ENCODE measurements around the gene LYPD6.

LYPD6 gene

DNA sequence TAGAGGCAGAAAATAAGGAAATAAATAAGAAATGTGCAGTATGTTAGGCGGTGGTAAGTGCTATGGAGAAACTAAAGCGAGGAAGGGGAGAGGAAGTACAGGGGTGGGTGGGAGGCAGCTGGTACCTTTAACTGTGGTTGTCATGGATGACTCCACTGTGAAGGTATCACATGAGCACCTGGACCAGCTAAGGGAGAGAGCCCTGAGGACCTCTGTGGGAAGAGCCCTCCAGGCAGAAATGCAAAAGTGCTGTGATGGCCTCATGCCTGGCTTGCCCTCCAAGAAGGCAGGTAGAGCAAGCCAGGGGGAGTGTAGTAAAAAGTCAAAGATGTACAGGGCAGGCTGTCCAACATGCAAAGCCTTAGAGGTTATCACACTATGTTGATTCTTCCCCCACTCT lies 17.9 kb downstream of the LYPD6 start:
- DNase-seq (ENCODE audit: low spot score) = no peak

DNA sequence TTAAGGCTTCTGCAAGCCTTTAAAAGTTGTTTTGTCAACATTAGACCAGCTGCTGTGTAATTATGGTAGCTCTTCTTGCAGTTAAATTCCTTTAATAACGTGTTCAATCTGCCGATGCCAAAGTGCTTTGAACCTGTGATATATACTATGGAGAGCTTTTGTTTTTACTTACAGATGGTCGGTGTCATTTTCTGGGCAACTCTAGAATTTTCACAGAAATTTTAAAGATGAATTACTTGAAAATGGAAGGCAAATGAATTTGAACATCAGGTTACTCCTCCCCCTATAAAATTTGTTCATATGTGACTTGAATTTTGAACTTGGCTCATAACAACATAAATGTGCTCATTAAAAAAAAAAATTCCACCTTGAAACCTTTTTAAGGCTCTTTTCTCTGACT lies 23.0 kb downstream of the LYPD6 start:
- no peak for DNase-seq (ENCODE audit: low spot score)

DNA sequence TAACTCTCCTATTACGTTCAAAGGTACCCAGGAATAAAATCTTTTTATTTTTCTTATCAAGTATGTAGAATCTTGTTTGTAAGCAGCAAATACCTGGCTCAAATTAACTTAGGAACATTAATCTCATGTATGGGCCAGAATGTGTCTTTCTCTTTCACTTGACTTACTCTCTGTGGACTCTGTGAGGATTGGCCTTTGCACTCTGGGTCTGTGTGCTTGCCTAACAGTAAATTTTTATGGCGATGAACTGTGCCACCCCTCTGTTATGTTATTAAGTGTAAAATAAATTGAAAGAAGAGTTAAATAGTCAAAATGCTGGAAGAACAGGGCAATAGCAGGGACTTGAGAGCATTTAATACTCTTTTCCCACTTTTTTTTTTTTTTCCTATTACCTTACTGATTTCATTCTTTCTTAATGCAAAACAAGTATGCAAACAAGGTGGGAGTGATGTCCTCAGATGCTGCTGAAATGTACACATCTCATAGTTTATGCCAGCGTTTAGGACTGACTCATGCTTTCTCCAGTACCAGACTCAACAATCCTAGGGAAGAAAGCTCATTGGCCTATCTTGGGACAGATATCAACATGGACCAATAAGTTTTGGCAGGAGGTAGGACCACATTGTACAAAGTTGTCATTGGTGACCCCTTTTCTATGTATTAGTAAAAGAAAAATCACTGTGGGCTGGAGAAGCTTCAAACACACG lies 25.5 kb downstream of the LYPD6 start:
- DNase-seq (ENCODE audit: low spot score) = no peak

DNA sequence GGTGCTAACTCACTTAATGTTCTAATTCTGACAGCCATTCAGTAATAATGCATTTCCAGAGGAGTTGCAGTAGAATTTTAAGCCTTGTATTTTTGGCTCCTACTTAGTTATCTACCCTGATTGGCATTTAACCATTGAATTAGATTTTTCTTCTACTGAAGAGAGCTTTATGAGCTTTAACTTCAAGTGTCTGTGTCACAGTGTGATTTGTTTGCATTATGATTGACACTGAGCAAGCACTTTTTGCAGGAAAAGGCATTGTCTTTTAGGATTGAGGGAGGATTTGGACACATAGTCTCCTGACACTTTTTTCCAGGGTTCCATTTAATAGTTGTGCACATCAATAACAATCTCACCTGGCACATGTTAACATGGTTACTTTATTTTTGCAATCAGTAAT lies 26.7 kb downstream of the LYPD6 start:
- DNase-seq (ENCODE audit: low spot score) = no peak

DNA sequence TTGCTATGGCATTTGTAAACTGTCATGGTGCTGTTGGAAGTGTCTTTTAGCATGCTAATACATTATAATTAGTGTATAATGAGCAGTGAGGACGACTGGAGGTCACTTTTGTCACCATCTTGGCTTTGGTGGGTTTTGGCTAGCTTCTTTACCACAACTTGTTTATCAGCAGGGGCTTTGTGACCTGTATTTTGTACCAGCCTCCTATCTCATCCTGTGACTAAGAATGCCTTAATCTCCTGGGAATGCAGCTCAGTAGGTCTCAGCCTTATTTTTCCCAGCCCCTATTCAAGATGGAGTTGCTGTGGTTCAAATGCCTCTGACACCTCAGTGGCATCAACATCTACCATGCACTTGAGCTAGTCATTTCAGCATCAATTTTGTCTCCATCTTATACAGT lies 29.7 kb downstream of the LYPD6 start:
- no peak for DNase-seq (ENCODE audit: low spot score)

DNA sequence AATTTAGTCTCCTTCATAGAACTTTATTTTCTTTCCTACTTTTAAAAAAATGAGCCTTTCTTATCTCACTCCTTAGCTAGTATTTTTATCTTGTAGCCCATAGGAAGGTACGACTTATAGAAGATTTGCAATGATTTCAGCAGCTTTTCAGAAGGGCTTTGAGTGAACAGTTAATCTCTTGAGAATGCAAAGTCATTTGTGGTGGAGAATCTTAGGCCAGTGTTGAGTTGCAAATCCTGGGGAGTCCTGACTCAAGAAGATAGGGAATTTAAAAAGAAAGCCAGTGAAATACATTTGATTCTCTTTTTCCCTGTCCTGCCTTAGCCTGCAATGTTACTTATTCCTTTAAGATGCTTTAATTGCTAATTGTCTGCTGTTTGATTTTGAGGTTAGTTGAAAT lies 33.6 kb downstream of the LYPD6 start:
- no peak for DNase-seq (ENCODE audit: low spot score)

DNA sequence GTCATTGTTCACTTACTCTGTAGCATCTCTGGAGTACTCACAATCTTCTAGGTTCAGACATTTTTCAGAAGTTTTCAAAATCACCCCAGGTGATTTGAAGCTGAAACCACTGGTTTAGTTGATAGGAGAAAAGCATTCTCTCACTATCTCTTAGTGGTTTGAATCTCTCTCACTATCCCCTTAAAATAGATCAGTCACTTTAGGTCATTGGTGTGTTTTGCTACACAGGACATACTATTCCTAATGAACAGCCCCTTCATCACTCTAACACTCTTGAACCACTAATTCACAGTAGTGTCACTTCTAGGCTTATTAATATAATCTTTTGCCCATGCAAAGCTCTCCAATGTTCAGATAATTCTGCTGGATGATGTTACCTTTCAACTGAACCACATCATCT lies 34.5 kb downstream of the LYPD6 start:
- DNase-seq (ENCODE audit: low spot score) = no peak

DNA sequence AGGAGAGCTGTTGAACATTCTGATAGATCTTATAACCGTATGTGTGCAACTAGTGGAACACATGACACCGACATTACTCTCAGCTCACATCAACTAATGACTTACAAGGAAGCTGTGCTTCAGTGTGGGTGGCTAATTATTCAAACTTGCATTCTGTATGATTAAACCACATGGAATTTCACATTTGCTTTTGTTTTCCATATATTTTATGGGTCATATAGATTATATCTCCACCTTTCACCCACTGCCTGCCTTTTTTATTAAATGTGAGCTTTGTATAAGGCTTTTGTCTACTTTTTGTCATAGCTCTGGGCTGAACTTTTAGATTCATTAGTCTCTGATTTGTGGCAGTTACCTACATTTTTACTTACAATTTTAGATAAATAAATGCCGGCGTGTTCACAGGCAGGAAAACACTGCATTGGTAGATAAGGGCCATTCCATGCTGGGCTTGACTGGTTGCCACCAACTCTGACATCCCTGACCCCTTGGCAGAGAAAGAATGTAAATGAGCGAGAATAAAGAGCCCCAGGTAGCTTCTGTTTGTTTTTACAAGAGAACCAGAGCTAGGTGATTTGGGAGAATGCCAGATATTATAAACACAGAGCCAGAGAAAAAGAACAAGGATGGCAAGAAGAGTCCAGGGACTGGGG lies 35.7 kb downstream of the LYPD6 start:
- no peak for DNase-seq (ENCODE audit: low spot score)

DNA sequence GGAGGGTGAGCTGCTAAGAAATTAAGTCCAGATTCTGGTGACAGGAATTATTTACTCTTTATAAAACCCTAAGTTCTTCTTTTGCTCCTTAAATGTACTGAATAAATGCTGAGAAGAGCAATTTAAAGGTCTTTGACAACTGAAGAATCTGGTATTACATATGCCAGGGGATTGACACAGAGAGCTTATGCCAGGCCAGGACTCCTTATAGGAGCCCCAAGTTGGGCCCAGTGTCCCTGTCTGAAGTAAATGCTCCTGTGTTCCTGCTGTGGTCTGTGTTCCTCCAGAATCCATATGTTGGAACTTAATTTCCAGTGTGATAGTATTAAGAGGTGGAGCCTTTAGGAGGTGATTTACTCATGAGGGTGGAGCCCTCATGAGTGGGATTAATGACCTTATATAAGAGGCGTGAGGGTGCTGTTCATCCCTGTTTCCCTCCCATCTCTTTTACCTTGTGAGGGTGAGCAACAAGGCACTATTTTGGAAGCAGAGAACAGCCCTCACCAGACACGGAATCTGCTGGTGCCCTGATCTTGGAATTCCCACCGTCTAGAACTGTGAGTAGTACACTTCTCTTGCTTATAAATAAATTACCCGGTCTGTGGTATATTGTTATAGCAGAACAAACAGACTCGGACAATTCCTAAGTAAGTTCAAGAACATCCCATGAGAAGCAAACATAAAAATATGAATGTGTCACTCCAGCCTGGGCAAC lies 39.8 kb downstream of the LYPD6 start:
- no peak for DNase-seq (ENCODE audit: low spot score)

DNA sequence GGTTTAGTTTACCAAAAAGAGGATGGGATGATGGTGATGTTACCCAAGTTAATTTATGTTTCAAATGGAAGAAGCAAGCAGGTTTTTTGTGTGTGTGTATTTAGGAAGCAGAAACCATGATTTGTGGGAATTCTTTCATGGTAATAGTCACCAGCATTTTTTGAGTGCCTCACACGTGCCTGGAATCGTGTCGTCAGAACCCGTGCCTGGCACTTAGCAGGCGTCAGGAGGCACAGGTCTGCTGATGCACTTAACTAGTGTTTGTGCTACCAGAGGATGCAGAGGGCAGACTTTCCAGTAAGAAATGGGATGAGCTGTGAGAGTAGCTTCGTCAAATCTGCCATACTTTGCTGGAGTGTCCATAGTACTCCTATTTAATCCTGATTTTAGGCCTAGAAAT lies 41.1 kb downstream of the LYPD6 start:
- no peak for DNase-seq (ENCODE audit: low spot score)

DNA sequence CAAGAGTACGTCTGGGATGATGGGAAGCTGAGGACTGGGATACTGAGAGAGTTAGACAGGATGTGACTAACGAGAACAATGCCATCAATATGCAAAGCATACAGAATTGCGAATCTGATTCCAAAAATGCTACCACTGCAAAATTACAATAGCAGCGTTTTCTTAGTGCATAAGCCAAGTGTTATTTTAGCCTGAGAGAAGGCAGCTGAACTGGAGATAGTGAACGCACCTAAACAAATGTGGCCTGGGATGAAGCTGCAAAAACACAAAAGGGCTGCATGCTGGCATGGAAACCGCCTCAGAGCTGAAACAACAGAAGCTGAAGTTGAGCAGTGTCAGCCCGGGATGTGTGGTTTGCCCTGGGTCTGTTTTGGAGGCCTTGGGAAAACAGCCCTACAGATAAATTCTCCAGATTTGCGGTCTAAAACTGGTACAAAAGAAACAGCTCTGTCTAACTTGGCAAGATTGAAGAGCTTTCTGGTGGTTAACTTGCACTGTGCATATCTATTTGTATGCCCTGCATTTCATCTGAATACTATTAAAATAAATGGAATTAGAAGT lies 45.5 kb downstream of the LYPD6 start:
- no peak for DNase-seq (ENCODE audit: low spot score)

DNA sequence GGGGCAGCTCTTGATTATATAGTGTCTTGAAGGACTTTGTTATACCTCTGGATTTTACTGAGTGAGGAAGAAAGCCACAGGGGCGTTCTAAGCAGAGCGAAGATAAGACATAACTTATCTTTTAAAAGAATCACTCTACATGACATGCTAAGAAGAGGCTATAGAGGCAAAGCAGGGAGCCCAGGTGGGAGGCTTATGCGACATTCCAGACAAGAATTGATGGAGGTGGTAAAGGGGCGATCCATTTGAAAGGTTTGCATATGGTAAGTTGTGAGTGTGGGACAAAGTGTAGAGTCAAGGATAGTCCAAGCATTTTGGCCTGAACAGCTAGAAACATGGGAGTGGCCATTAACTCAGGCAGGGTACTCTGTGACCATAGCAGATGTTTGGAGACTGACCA lies 49.8 kb downstream of the LYPD6 start:
- DNase-seq (ENCODE audit: low spot score) = no peak

DNA sequence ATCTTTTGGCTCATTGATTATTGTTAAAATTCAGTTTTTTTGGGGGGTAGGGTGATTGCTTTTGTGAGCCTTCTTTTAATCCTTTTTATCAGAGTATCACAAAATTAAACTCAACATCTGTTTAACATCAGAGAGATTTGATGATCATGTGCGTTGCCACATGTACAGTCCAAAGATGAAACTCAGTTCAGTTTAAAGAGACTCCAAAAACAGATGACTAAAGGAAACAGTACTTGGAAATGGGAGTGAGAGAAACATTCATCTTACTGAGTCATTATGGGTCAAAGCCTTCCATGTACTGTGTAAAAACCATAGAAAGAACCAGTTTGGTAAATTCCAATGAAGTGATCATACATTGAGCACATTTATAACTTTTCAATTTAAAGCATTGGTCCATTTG lies 53.0 kb downstream of the LYPD6 start:
- no peak for DNase-seq (ENCODE audit: low spot score)

DNA sequence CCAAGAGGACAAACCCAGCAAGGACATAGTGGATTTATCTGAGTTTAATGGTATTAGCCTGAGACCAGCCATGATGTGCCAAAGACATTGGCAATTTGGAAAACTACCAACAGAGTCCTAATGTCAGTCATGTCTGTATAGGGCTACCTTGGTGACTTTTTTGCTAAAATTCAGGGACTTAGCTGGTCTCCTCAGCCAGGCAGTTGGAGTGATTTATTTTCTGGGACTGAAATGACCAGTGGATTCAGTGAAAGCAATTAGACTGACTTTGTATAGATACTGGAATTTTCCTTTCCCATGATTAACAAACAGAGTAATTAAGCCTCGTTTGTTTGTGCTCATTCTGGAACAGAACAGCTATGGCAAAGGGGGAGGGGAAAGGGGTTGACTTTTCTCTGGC lies 55.0 kb downstream of the LYPD6 start:
- DNase-seq (ENCODE audit: low spot score) = no peak

DNA sequence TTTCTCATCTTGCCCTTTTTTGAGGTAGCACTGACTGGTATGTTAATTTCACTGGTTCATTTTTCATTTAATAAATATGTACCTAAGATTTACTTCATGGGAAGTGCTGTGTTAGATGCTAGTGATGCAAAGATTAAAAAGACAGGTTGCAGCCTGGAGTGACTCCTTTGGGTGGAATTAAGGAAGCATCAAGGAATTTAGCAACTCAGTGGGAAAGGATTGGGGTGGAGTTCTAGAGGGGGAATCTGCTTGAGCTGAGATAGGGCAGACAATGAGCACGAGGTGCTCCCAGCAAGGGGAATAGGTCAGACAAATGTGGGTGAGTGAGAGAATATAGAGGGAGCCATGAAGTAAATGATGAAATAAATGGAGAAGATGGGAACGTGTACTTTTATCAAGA lies 57.0 kb downstream of the LYPD6 start:
- DNase-seq (ENCODE audit: low spot score) = no peak

DNA sequence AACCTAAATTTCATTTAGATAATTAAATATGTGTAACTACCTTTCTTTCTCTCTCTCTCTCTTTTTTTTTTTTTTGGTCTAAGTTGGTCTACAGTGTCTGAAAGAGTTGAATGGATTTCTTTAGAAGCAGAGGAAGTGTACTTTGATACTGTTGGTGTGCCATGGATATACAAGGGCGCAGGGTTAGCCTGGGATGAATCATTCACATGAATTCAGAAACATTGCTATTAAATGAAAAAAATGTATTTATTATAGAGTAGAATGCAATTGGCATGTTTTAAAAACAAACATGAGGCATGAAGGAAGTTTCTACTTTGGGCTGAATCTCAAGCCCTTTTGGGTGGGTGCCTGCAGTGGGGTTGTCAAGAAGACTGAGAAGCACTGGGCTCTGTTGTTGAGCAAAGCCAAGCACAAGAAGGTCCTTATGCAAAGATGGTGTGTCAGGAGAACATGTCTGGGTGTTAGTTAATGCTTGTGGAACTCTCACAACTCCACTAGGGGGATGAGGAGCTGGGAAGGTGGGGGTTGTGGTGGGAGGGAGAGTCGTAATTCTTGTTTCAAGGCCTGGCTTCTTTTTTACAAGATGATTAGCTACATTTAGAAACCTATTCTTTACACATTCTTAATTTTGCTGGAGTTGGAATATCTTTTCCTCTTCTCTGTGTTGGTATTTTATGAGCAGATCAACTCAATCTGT lies 57.9 kb downstream of the LYPD6 start:
- no peak for DNase-seq (ENCODE audit: low spot score)

DNA sequence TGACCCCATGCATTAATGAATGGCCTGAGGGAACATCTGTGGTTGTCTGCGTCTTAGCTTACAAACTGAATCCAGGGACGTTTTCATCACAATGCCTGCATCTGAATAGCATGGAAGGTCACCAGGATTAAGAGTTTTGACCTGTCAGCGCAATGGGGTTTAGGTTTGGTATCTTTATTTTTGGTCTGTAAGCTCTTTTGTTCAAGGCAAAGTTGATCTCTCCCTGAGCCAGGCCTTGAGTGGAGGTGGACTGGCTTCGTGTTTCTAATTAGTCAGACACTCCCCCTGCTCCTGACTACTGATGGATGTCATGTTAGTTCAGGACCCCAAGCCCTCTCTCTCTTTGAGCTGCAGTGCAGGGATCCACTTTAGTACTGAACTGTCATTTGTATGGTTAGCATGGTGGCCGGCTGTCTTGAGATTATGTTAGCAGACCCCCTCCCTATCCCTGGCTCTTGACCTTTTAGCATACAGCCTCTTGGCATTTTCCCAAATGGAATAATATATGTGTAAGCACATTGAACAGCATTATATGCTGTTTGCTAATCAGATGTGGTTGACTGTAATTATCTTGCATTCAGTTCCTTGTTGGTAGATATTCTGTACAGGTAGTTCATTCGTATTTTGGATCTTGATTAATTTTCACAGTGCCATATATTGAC lies 59.2 kb downstream of the LYPD6 start:
- DNase-seq (ENCODE audit: low spot score) = no peak

DNA sequence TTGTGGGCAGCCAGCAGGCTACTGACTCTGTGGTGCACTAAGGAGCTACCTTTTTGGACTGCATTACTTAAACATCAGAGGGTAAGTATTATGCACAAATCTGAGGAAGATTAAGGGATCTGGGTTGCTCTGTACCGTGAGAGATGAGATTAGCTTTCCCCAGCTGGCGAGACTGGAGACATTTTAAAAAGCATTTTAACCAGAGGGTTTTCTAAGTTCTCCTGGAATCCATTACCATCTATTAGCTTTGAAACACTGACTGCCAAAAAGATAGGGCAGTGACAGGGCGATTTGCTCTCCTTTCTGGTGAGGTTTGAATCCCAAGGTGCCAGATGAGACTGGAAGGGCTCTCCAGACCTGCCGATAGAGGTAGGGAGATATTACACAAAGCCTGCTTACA lies 63.2 kb downstream of the LYPD6 start:
- DNase-seq (ENCODE audit: low spot score) = no peak

DNA sequence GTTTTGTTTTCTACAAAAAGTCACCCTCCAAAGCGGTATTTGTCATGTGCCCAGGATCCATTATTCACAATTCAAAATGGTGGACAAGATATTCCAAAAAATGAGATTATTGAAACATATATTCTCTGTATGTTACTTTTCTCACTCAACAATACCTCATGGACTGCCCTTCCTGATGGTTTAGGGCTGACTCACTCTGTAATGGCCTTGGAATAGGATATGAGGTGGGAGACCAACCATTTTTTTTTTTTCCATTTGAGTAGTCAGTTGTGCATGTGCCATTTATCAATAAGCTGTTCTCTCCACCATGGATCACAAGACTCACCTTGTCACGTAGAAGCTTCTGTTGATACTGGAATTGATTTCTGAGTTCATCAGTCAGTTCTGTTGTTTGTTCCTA lies 64.5 kb downstream of the LYPD6 start:
- DNase-seq (ENCODE audit: low spot score) = no peak

DNA sequence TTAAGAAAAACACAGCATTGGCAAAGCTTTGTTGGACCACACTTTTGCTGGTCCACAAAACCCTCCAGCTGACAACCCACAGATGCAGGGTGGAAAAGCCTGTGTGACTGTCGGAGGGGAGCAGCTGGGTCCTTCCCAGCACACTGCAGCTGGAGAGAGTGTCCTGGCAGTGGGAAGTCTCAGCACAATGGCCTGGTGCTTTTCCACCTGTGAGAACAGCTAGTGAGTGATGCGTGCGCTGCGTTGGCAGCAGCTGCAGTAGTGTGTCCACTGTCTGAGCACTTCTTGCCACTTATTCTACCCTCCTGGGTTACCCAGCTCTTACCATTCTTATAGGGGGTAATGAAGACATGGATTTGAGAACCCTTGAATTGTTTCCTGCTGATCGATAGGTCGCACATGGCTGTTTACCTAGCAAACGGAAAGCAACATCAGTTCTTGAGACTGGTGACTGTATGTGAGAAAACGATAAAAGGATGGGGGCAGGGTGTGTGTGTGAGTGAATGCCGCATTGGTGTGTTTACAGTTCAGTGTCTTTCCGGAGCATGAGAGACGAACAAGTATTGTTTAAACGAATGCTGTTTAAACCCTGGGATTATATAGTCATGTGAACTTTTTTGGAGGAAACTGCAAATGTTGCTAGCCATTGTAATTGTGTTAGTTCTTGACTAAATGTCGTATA lies 69.7 kb downstream of the LYPD6 start:
- DNase-seq (ENCODE audit: low spot score) = no peak

DNA sequence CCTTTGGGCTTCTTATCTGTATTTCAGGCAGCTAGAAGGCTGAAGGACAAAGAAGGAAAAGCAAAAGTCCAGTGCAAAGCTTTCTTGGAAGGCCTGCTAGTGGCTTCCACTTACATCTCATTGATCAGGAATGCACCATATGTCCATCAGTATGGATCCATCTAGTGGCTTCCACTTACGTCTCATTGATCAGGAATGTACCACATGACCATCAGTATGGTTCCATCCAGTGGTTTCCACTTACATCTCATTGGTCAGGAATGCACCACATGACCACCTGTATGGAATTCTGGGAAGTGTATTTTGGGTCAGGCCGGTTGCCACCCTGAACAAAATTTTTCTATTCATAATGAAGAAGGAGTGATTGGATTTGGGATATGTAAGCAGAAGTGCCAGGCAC lies 70.6 kb downstream of the LYPD6 start:
- no peak for DNase-seq (ENCODE audit: low spot score)

All from activated CD4-positive, alpha-beta T cell treated with anti-CD3 and anti-CD28 coated beads, Interleukin-2, Interleukin-4, amounts not matched to agents 100 ng/mL and 50 ng/mL, durations not matched to agents 16 hours and 8 hours (primary cell).